AG09309 (cell line): ENCODE data around the gene TP53INP2.
A peak's percentile ranks its signal among the peaks of the same experiment; 100 is the strongest.
"Not testable (repeated sequence)": the region's sequence is repeated elsewhere in the genome, so short reads cannot be mapped to it uniquely, and the experiment has no call there.

Experiments used
- DNase-seq: peaks from one replicate; pipeline ENCODE4 v3.0.0-alpha.2; 2010; ENCODE audit warnings: low read depth
- H3K4me3 ChIP-seq: 2 replicates; pipeline ENCODE4 v1.5.1; 2011; ENCODE audit warnings: mild to moderate bottlenecking, low read depth, low read length, moderate library complexity; ENCODE audit not compliant: control insufficient read depth
- TF ChIP-seq, protein P1 (sequence below): IDR thresholded peaks from 2 replicates; pipeline ENCODE4 v1.5.1; 2011; ENCODE audit warnings: mild to moderate bottlenecking, low read depth, low read length, inconsistent platforms; ENCODE audit not compliant: insufficient read depth, control insufficient read depth; ENCODE audit errors: missing control alignments

TP53INP2 gene, protein sequence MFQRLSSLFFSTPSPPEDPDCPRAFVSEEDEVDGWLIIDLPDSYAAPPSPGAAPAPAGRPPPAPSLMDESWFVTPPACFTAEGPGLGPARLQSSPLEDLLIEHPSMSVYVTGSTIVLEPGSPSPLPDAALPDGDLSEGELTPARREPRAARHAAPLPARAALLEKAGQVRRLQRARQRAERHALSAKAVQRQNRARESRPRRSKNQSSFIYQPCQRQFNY

DNA sequence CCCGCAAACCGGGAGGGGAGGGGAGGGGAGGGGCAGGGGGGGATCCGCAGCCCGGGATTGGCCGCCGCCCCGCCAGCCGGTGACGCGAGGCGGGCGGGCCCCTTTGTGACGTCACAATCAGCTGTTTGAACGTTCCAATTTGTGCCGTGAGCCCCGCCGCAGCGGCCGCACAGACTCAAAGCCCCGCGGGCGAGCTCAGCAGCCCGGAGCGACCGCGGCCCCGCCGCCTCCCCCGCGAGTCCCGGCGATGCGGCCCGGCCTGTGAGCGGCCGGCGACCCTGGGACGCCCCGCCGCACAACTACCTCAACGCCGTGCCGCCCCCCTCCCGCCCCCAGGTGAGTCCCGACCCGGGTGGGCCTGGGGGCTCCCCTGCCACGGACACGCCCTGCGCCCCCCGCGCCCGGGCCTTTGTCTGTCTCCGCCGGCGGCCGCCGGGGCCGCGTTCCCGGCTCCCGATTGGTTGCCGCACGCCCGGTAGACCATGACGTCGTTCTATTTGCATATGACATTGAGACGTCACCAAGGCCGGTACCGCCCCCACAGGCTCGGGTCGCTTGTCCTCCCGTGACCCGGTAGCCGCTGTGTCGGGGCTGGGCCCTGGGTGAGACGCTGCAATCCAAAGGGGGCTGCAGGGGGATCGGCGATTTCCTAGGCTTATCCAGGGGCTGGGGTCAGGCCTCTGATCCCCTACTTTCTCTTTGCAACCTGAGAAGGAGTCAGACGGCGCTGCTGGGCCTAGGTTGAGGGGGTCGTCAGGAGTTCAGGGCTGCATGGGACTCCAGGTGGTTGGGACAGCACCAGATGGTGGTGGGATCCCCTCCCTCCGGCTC is at the start of gene TP53INP2:
TP53INP2 (plus strand) TSS at position 168 of the 831 bp plus-strand sequence. CDS start 4,396 bp downstream, outside the sequence.
- DNase-seq: peak; percentile 57
- TF ChIP-seq, protein P1, sequence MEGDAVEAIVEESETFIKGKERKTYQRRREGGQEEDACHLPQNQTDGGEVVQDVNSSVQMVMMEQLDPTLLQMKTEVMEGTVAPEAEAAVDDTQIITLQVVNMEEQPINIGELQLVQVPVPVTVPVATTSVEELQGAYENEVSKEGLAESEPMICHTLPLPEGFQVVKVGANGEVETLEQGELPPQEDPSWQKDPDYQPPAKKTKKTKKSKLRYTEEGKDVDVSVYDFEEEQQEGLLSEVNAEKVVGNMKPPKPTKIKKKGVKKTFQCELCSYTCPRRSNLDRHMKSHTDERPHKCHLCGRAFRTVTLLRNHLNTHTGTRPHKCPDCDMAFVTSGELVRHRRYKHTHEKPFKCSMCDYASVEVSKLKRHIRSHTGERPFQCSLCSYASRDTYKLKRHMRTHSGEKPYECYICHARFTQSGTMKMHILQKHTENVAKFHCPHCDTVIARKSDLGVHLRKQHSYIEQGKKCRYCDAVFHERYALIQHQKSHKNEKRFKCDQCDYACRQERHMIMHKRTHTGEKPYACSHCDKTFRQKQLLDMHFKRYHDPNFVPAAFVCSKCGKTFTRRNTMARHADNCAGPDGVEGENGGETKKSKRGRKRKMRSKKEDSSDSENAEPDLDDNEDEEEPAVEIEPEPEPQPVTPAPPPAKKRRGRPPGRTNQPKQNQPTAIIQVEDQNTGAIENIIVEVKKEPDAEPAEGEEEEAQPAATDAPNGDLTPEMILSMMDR: no peak
- peak within 1 kb of the TSS; percentile 81 for H3K4me3 ChIP-seq

DNA sequence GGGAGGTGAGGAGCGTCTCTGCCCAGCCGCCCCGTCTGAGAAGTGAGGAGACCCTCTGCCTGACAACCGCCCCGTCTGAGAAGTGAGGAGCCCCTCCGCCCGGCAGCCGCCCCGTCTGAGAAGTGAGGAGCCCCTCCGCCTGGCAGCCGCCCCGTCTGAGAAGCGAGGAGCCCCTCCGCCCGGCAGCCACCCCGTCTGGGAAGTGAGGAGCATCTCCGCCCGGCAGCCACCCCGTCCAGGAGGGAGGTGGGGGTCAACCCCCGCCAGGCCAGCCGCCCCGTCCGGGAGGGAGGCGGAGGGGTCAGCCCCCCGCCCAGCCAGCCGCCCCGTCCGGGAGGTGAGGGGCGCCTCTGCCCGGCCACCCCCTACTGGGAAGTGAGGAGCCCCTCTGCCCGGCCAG is 45.5 kb upstream of the TP53INP2 start:
- DNase-seq, H3K4me3 ChIP-seq: not testable (repeated sequence)

DNA sequence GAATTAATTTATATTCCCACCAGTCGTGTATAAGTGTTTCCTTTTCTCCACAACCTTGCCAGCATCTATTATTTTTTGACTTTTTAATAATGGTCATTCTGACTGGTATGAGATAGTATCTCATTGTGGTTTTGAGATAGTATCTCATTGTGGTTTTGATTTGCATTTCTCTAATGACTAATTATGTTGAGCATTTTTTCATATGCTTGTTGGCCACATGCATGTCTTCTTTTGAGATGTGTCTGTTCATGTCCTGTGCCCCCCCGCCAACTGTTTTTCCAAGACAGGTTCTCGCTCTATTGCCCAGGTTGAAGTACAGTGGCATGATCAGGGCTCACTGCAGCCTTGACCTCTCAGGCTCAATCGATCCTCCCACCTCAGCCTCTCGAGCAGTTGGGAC is 42.3 kb upstream of the TP53INP2 start:
- DNase-seq, H3K4me3 ChIP-seq: not testable (repeated sequence)

DNA sequence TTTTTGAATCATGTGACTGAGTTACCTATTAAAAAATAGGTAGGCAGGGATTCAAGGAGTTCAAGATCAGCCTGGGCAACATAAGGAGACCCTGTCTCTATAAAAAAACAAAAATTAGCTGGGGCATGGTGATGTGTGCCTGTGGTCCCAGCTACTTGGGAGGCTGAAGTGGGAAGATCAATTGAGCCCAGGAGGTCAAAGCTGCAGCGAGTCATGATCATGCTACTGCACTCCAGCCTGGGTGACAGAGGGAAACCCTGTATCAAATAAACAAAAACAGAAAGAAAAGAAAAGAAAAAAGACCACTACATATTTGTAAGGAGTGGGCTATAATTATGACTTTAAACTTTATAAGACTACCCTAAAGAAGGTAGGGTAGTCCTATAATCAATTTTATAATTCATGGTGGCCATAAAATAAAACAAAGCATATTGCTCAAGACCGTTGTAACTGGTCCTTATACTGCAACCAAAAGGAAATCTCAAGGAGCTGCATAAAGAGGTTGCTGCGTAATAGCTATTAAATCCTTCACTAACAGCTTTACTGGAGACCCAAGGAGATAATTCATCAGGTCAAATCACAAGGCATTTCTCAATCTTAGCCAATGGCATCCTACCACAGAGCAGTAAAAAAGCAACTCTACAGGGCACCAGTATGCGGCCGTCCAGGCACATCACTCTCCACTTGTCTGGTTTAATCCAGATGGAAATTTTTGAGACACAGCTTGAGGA is 40.8 kb upstream of the TP53INP2 start:
- DNase-seq: peak; percentile 50
- TF ChIP-seq, protein P1: no peak
- no peak overlapping the region for H3K4me3 ChIP-seq

DNA sequence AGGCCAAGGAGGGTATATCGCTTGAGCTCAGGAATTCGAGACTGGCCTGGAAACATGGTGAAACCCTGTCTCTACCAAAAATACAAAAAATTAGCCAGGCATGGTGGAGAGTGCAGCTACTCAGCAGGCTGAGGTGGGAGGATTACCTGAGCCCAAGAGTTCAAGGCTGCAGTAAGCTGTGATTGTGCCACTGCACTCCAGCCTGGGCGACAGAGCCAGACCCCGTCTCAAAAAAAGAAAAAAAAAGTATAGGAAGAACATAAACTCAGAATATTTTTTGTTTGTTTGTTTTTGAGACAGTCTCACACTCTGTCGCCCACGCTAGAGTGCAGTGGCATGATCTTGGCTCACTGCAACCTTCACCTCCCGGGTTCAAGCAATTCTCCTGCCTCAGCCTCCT is 39.4 kb upstream of the TP53INP2 start:
- not testable (repeated sequence) for H3K4me3 ChIP-seq, DNase-seq

DNA sequence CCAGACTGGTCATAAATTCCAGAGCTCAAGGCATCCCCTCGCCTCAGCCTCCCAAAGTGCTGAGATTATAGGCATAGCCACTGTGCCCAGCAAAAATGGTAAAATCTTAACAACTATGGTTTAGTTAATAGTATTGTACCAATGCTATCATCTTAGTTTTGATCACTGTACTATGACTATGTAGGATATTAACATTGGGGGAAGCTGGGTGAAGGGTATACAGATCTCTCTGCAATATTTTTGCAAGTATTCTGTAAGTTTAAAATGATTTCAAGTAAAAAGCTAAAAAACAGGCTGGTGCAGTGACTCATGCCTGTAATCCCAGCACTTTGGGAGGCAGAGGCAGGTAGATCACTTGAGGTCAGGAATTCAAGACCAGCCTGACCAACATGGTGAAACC is 35.0 kb upstream of the TP53INP2 start:
- DNase-seq: no peak
- TF ChIP-seq, protein P1: no peak
- no peak overlapping the region for H3K4me3 ChIP-seq

DNA sequence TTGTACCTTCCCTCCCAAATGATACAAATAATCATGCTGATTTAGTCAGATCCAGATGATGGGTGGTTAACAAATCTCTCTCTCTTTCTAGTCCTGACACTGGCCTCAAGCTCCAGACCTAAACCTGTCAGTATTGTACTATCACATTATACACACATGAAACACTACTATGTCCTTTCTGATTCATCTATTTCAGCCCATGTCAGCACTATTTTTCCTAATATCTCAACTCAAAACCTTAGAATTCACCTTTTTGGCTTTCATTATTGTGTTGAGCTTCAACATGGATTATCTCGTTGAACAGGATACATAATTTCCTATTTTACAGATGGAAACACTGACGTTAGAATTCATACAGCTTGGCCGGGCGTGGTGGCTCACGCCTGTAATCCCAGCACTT is 30.7 kb upstream of the TP53INP2 start:
- DNase-seq: no peak
- TF ChIP-seq, protein P1: no peak
- no peak overlapping the region for H3K4me3 ChIP-seq

DNA sequence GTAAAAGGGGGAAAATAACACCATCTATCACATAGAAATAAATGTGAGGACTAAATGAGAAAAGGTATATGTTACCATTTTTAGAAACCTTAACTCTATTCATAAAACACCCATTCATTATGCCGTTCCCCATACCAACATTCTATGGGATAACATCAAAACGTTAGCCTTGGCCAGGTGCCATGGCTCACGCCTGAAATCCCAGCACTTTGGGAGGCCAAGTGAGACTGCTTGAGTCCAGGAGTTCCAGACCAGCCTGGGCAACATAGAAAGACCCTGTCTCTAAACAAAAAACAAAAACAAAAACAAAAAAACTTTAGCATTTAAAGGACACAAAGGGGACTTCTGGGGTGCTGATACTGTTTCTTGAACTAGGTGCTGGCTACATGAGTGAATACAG is 28.6 kb upstream of the TP53INP2 start:
- no peak overlapping the region for H3K4me3 ChIP-seq
- TF ChIP-seq, protein P1: no peak
- no peak for DNase-seq
